K562 (cell line): ENCODE data around the gene HS6ST1. TPM values are rescaled to one million over a fixed set of nuclear protein-coding genes. Genes with fewer than 3 reads are reported as not detected.
A peak's percentile ranks its signal among the peaks of the same experiment; 100 is the strongest.

Experiments
- ATAC-seq: fragments of 200-7000 bp; cut with Tn5 transposase; 3 replicates; pipeline ENCODE4 v1.9.1; 2020; ENCODE audit warnings: moderate library complexity
- BruUV-seq: library from RNA; stranded (reverse); fragments of 400-500 nt; replicated peaks from 2 replicates; lab custom pipeline; 2021; lab: Mats Ljungman, UMichigan
- CTCF ChIA-PET: fragments of 300-600 bp; formaldehyde crosslinking; extraction: SDS; loops from one replicate; lab custom pipeline; 2021; ENCODE audit warnings: low intra/inter-chr PET ratio; lab: Yijun Ruan, JAX
- POLR2A ChIA-PET: fragments of 300-600, 350-650 bp; sonication (Branson Sonifier 250); formaldehyde crosslinking; extraction: SDS; loops from one replicate; lab custom pipeline; 2021; ENCODE audit warnings: antibody characterized with exemption, inconsistent platforms; lab: Yijun Ruan, JAX
- DNase-seq, 4 experiments: peaks; one replicate each; pipeline versions ENCODE4 v3.0.0 to v3.0.0-alpha.2; 2011 to 2018; ENCODE audit warnings: low spot score in 3 of 4, mixed read lengths in 3 of 4; ENCODE audit errors: extremely low read depth in 1 of 4
- FAIRE-seq: peaks from 2 replicates; lab custom pipeline; 2011; peaks lifted over from hg19 to GRCh38; lab: Jason Lieb, UNC
- H2AFZ ChIP-seq: 2 replicates; pipeline ENCODE4 v1.6.0; 2011; ENCODE audit warnings: low read depth, low read length, control low read depth, inconsistent platforms
- H3K27ac ChIP-seq: fragments of 200-600 bp; 3 replicates; pipeline ENCODE4 v1.8.0; 2011; ENCODE audit warnings: low read depth, mild to moderate bottlenecking, control low read depth, inconsistent platforms, low read length, moderate library complexity, mixed read lengths; ENCODE audit errors: extremely low read depth
- H3K27me3 ChIP-seq, 2 experiments: fragments of 300-600 bp in 1 of 2; 2 replicates in 1 of 2; 3 replicates in 1 of 2; pipeline versions ENCODE4 v1.6.0 to v1.8.0; 2011; ENCODE audit warnings: inconsistent platforms in 2 of 2, low read length in 2 of 2, mild to moderate bottlenecking in 1 of 2, mixed read lengths in 1 of 2, moderate library complexity in 1 of 2; ENCODE audit not compliant: control insufficient read depth in 2 of 2, insufficient read depth in 2 of 2
- H3K36me3 ChIP-seq: fragments of 300-600 bp; 3 replicates; pipeline ENCODE4 v1.8.0; 2011; ENCODE audit warnings: mild to moderate bottlenecking, low read length, inconsistent platforms; ENCODE audit not compliant: control insufficient read depth, insufficient read depth
- H3K4me1 ChIP-seq, 2 experiments: fragments of 200-600 bp in 1 of 2; replicated peaks in 1 of 2; 2 replicates in 1 of 2; 3 replicates in 1 of 2; pipeline versions ENCODE4 v1.5.1 to v1.8.0; 2011; ENCODE audit warnings: inconsistent platforms in 2 of 2, low read length in 2 of 2, mild to moderate bottlenecking in 1 of 2, mixed read lengths in 1 of 2, moderate library complexity in 1 of 2; ENCODE audit not compliant: control insufficient read depth in 2 of 2, insufficient read depth in 2 of 2
- H3K4me2 ChIP-seq: 2 replicates; pipeline ENCODE4 v1.6.1; 2011; ENCODE audit warnings: low read length, control low read depth, inconsistent platforms, mixed read lengths; ENCODE audit not compliant: insufficient read depth
- H3K4me3 ChIP-seq: fragments of 200-600 bp; sonication (generic), shearing (Covaris generic); 2 replicates; pipeline ENCODE4 v1.5.1; 2016; ENCODE audit warnings: control low read depth, inconsistent platforms
- H3K79me2 ChIP-seq: fragments of 200-600 bp; 3 replicates; pipeline ENCODE4 v1.8.0; 2011; ENCODE audit warnings: low read length, inconsistent platforms; ENCODE audit not compliant: control insufficient read depth, insufficient read depth
- H3K9ac ChIP-seq, 2 experiments: 2 replicates each; pipeline versions ENCODE4 v1.6.0 to v1.6.1; 2011; ENCODE audit warnings: low read depth in 2 of 2, low read length in 2 of 2, control low read depth in 1 of 2, inconsistent platforms in 1 of 2, mild to moderate bottlenecking in 1 of 2, mixed read lengths in 1 of 2; ENCODE audit not compliant: insufficient read depth in 1 of 2
- H3K9me1 ChIP-seq: one replicate; pipeline ENCODE4 v1.6.0; 2011; ENCODE audit warnings: inconsistent platforms, mild to moderate bottlenecking, low read length, moderate library complexity; ENCODE audit not compliant: control insufficient read depth, insufficient read depth
- H3K9me3 ChIP-seq: replicated peaks from 2 replicates; pipeline ENCODE4 v1.5.1; 2011; ENCODE audit warnings: low read depth, low read length, inconsistent platforms; ENCODE audit not compliant: control insufficient read depth, insufficient read depth
- H4K20me1 ChIP-seq: replicated peaks from 2 replicates; pipeline ENCODE4 v1.6.1; 2011; ENCODE audit warnings: low read length, inconsistent platforms, mixed read lengths; ENCODE audit not compliant: control insufficient read depth, insufficient read depth
- EP300 ChIP-seq: IDR thresholded peaks from 2 replicates; pipeline ENCODE4 v1.6.1; 2012; ENCODE audit warnings: low read length, improper control_type of control experiment
- ETS2 ChIP-seq: IDR thresholded peaks from 2 replicates; pipeline ENCODE4 v1.6.1; 2016; ENCODE audit warnings: borderline replicate concordance, missing genetic modification characterization, mild to moderate bottlenecking, moderate library complexity, missing compliant biosample characterization; ENCODE audit not compliant: poor library complexity, severe bottlenecking
- PHTF2 ChIP-seq: fragments of 250-450 bp; sonication (Bioruptor Pico); IDR thresholded peaks from 2 replicates; pipeline ENCODE4 v1.5.0; 2021; ENCODE audit warnings: mild to moderate bottlenecking
- U2AF1 ChIP-seq: fragments of 200-400 bp; formaldehyde crosslinking; optimal IDR thresholded peaks from 2 replicates; pipeline ENCODE3; 2017; ENCODE audit warnings: mild to moderate bottlenecking, low read depth, low read length, moderate library complexity
- ZNF146 ChIP-seq: IDR thresholded peaks from one replicate; pipeline ENCODE4 v1.6.1; 2018; ENCODE audit warnings: missing compliant biosample characterization; ENCODE audit not compliant: unreplicated experiment
- ZNF395 ChIP-seq: fragments of 200-800 bp; sonication (Bioruptor generic); IDR thresholded peaks from 2 replicates; pipeline ENCODE4 v1.6.1; 2017; ENCODE audit warnings: missing genetic modification characterization, missing compliant biosample characterization
- WGBS: fragments of 100-300 bp; shearing (Covaris generic); methylation state at CpG from one replicate; pipeline ENCODE4 v1.1.6; 2016; ENCODE audit warnings: low coverage, mixed read lengths; ENCODE audit not compliant: insufficient coverage; ENCODE audit errors: missing lambda C conversion rate; 5-methylcytosine and 5-hydroxymethylcytosine counted together
- in situ Hi-C: fragments of 300-500 bp; cut with MboI; formaldehyde crosslinking; loops from 4 replicates; pipeline ENCODE4 v1.15.0; 2018; ENCODE audit warnings: inconsistent platforms, mixed read lengths
- intact Hi-C: fragments of 100-400 bp; cut with micrococcal nuclease; formaldehyde crosslinking; loops from 2 replicates; pipeline ENCODE4 v1.14.2; 2022
- polyA plus RNA-seq, 8 experiments: library from polyadenylated mRNA; depleted of rRNA in 4 of 8; stranded (reverse) in 5 of 8; unstranded in 3 of 8; fragments of >200 nt; fragmentation: Nextera tagmentation in 2 of 8; fragmentation: Illumina TruSeq in 1 of 8; extraction: Ambion mirVana in 2 of 8; extraction: Trizol in 1 of 8; gene quantifications; 2 replicates each; pipeline versions ENCODE4 v1.2.1 to v1.2.3, GENCODE V29; 2011 to 2014; ENCODE audit warnings: inconsistent platforms in 1 of 8, missing spikeins in 1 of 8
- total RNA-seq, 7 experiments: library from RNA; depleted of rRNA in 6 of 7; stranded (reverse); fragments of >200 nt in 6 of 7; fragmentation: Illumina TruSeq in 2 of 7; extraction: Trizol in 2 of 7; gene quantifications; 2 replicates each; pipeline versions ENCODE4 v1.2.1 to v1.2.3, GENCODE V29; 2011 to 2021; ENCODE audit warnings: low replicate concordance in 1 of 7
- TF ChIP-seq, protein P1 (sequence below): fragments of 450-650 bp; formaldehyde crosslinking; IDR thresholded peaks from 2 replicates; pipeline ENCODE4 v1.4.0; 2022; ENCODE audit warnings: missing genetic modification characterization
- TF ChIP-seq, protein P2 (sequence below), 2 experiments: fragments of 450-650 bp; IDR thresholded peaks; 2 replicates each; pipeline ENCODE4 v1.6.1; 2018; ENCODE audit warnings: mild to moderate bottlenecking in 2 of 2, low read depth in 1 of 2; ENCODE audit not compliant: partially characterized antibody in 2 of 2

HS6ST1 gene
- total and polyA plus RNA-seq, 9 of the 15 experiments (the other 6 are each of a cell fraction or from before 2014, with no cell fraction given), result 0.06 to 7.4 (median 3.8) TPM

DNA sequence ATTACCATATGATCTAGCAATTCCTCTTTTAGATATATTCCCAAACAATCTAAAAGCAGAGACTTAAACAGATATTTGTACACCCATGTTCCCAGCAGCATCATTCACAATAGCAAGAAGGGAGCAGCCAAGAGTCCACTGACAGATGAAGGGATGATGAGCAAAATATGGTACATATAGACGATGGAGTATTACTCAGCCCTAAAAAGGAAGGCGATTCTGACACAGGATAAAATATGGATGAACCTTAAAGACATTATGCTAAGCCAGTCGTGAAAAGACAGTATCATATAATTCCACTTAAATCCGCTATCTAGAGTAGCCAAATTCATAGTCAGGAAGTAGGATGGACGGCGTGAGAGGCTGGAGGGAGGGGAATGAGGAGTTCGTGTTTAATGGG is 20.4 kb downstream of the HS6ST1 start:
- H3K36me3 ChIP-seq, result no peaks in the 10 kb centered on the region
- no peak for FAIRE-seq

DNA sequence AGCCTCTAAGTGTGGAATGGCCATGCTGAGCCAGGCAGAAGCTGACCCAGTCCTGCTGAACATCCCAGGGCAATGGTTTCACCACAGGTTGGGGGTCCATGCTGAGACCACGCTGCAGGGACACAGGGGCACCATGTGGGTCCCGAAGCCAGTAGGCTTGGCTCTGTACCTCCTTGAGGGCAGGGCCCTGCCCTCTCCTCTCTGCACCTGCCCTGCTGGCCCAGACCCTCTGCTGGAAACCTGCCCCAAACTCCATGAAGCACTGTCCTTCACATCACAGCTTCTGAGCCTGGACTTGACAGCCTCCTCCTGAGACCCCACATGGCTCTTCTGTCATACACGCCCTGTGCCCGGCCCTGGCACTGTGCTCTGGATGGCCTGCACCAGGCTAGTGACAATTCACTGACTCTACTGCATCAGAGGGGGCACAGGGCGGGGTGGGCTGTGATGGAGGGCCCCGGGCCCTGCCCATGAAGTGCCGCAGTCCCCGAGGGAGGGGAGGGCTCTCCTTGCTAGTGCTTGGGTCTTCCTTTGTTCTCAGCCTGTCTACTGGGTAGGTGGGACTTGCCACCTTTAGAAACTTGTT is 24.7 kb downstream of the HS6ST1 start:
- H3K79me2 ChIP-seq, result no peaks in the 10 kb centered on the region
- peaks cover 0 to 12% of the 10 kb centered on the region in 2 experiments; a peak in 1 of 5 replicates for H3K4me1 ChIP-seq
- H4K20me1 ChIP-seq, result peaks cover 5% of the 10 kb centered on the region
- no peak for DNase-seq
- intact Hi-C loops (no loop called here), in situ Hi-C loops (no loop called here)
- ChIA-PET POLR2A (no interaction called here), CTCF (interaction anchor here (0.6 kb wide), 1 partner anchor 25 kb away, joined by 3 read pairs; the partner anchor contains the start of gene HS6ST1)
- H3K9ac ChIP-seq, result peak overlapping the region in 1 of 2 experiments; percentile 64; a peak in 1 of 4 replicates
- H3K4me2 ChIP-seq, result no peak overlapping the region
- no peak overlapping the region for H3K27ac ChIP-seq
- H2AFZ ChIP-seq, result no peak overlapping the region
- BruUV-seq, result no TSS peak
- no peak for FAIRE-seq
- no peaks in the 10 kb centered on the region for H3K9me1 ChIP-seq
- ATAC-seq, result no peak
- H3K4me3 ChIP-seq, result no peak overlapping the region
- H3K36me3 ChIP-seq, result no peaks in the 10 kb centered on the region
- 40% methylated on average over 5 of the region's 8 CpGs for WGBS
- H3K27me3 ChIP-seq, result no peaks in the 10 kb centered on the region
- H3K9me3 ChIP-seq, result no peaks in the 10 kb centered on the region
- TF ChIP-seq, protein P1, sequence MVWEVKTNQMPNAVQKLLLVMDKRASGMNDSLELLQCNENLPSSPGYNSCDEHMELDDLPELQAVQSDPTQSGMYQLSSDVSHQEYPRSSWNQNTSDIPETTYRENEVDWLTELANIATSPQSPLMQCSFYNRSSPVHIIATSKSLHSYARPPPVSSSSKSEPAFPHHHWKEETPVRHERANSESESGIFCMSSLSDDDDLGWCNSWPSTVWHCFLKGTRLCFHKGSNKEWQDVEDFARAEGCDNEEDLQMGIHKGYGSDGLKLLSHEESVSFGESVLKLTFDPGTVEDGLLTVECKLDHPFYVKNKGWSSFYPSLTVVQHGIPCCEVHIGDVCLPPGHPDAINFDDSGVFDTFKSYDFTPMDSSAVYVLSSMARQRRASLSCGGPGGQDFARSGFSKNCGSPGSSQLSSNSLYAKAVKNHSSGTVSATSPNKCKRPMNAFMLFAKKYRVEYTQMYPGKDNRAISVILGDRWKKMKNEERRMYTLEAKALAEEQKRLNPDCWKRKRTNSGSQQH (CRISPR knock-in tag), result no peak
- TF ChIP-seq, protein P2, sequence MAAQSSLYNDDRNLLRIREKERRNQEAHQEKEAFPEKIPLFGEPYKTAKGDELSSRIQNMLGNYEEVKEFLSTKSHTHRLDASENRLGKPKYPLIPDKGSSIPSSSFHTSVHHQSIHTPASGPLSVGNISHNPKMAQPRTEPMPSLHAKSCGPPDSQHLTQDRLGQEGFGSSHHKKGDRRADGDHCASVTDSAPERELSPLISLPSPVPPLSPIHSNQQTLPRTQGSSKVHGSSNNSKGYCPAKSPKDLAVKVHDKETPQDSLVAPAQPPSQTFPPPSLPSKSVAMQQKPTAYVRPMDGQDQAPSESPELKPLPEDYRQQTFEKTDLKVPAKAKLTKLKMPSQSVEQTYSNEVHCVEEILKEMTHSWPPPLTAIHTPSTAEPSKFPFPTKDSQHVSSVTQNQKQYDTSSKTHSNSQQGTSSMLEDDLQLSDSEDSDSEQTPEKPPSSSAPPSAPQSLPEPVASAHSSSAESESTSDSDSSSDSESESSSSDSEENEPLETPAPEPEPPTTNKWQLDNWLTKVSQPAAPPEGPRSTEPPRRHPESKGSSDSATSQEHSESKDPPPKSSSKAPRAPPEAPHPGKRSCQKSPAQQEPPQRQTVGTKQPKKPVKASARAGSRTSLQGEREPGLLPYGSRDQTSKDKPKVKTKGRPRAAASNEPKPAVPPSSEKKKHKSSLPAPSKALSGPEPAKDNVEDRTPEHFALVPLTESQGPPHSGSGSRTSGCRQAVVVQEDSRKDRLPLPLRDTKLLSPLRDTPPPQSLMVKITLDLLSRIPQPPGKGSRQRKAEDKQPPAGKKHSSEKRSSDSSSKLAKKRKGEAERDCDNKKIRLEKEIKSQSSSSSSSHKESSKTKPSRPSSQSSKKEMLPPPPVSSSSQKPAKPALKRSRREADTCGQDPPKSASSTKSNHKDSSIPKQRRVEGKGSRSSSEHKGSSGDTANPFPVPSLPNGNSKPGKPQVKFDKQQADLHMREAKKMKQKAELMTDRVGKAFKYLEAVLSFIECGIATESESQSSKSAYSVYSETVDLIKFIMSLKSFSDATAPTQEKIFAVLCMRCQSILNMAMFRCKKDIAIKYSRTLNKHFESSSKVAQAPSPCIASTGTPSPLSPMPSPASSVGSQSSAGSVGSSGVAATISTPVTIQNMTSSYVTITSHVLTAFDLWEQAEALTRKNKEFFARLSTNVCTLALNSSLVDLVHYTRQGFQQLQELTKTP (IDR thresholded peaks at IDR 0.05; ENCODE audit: low read depth in 1 of 2, partially characterized antibody in 2 of 2), result no peak
- TF ChIP-seq PHTF2 (CRISPR knock-in tag), result no peak
- no peak for TF ChIP-seq EP300
- no peak for TF ChIP-seq ZNF395 (CRISPR knock-in tag)
- TF ChIP-seq ETS2, result no peak

More for the DNA sequence above, 20.4 kb downstream of the HS6ST1 start:
- peak; percentile 50 for TF ChIP-seq ZNF146 (CRISPR knock-in tag)
- no peak for TF ChIP-seq U2AF1
- CTCF ChIA-PET, result no interaction called here
- BruUV-seq, result no TSS peak
- Histone ChIP-seq H3K9me1 (no peaks in the 10 kb centered on the region), H2AFZ (no peak overlapping the region), H3K79me2 (no peaks in the 10 kb centered on the region), H3K4me3 (no peak overlapping the region), H3K4me2 (no peak overlapping the region), H3K9me3 (no peaks in the 10 kb centered on the region), H3K9ac (no peak overlapping the region), H3K27me3 (no peaks in the 10 kb centered on the region), H3K27ac (no peak overlapping the region), H4K20me1 (peaks cover 13% of the 10 kb centered on the region), H3K4me1 (peaks cover 0 to 32% of the 10 kb centered on the region in 2 experiments; a peak in 2 of 5 replicates)
- POLR2A ChIA-PET, result no interaction called here
- DNase-seq (no peak), ATAC-seq (no peak)
- WGBS, result 39% methylated on average over 7 of the region's 7 CpGs
- intact Hi-C loops (no loop called here), in situ Hi-C loops (no loop called here)
